Muscle layer of duodenum (tissue), 2 donors: ENCODE results near the gene GALNT7.
"Not testable (repeated sequence)": the region's sequence is repeated elsewhere in the genome, so short reads cannot be mapped to it uniquely, and the experiment has no call there.

Source experiments
- H3K27ac ChIP-seq: one replicate; pipeline ENCODE4 v1.7.0; 2013; ENCODE audit warnings: mild to moderate bottlenecking, low read length
- H3K27me3 ChIP-seq: one replicate; pipeline ENCODE4 v1.7.0; 2013; ENCODE audit warnings: low read depth, mild to moderate bottlenecking, control low read depth, low read length
- H3K36me3 ChIP-seq, 2 donors: one replicate each; pipeline ENCODE4 v1.7.0; 2013; ENCODE audit warnings: low read length in 2 of 2, control low read depth in 1 of 2, mild to moderate bottlenecking in 1 of 2; ENCODE audit not compliant: insufficient read depth in 2 of 2, control insufficient read depth in 1 of 2
- H3K4me1 ChIP-seq, 2 donors: one replicate each; pipeline ENCODE4 v1.7.0; 2013; ENCODE audit warnings: low read length in 2 of 2, mild to moderate bottlenecking in 2 of 2, control low read depth in 1 of 2, moderate library complexity in 1 of 2; ENCODE audit not compliant: insufficient read depth in 2 of 2, control insufficient read depth in 1 of 2
- H3K4me3 ChIP-seq, 2 donors: one replicate each; pipeline ENCODE4 v1.7.0; 2013; ENCODE audit warnings: low read length in 2 of 2, low read depth in 1 of 2, mild to moderate bottlenecking in 1 of 2
- H3K9me3 ChIP-seq, 2 donors: one replicate each; pipeline ENCODE4 v1.7.0; 2013; ENCODE audit warnings: low read length in 2 of 2, control low read depth in 1 of 2, mild to moderate bottlenecking in 1 of 2; ENCODE audit not compliant: control insufficient read depth in 1 of 2
- donor health status: healthy.

GALNT7 gene

DNA sequence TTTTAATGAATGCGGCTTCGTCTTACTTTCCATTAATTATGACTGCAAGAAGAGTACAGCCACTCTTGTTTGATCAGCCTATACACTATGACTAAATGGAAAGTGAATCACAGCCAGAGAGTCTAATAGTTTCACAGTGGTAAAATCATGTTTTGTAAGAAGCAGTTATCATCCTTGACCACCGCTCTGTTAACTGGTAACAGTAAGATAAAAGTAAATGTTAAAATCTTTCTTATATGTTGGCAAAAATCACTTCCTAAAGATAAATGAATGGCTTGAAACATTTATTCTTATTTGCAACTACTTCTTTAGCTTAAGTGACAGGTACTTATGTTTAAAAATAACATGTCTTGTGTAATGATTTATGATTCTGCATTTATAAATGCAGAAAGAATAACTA lies 13.2 kb downstream of the GALNT7 start:
- Histone ChIP-seq H3K27me3 (no peaks in the 10 kb centered on the region), H3K36me3 (no peaks in the 10 kb centered on the region), H3K9me3 (no peaks in the 10 kb centered on the region), H3K4me1 (peaks cover 0 to 6% of the 10 kb centered on the region in 2 donors), H3K4me3 (no peak overlapping the region), H3K27ac (no peak overlapping the region)

DNA sequence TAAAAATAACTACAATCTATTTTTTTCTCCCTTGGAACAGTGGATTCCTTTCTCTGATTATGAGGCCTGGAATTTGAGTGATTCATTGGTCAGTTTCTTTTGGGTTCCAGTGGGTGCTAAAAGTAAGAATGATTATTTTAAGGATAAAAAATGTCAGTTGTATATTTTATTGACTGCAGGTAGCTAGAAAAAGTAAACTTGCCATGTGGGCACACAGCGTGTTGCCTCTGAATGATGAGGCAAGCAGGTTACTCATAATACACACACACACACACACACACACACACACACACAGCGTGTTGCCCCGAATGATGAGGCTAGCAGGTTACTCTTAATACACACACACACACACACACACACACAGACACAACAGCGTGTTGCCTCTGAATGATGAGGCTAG lies 13.8 kb downstream of the GALNT7 start:
- H3K27ac ChIP-seq, result no peak overlapping the region
- peaks cover 0 to 6% of the 10 kb centered on the region in 2 donors for H3K4me1 ChIP-seq
- no peaks in the 10 kb centered on the region for H3K27me3 ChIP-seq
- no peaks in the 10 kb centered on the region for H3K9me3 ChIP-seq
- no peaks in the 10 kb centered on the region for H3K36me3 ChIP-seq
- no peak overlapping the region for H3K4me3 ChIP-seq

DNA sequence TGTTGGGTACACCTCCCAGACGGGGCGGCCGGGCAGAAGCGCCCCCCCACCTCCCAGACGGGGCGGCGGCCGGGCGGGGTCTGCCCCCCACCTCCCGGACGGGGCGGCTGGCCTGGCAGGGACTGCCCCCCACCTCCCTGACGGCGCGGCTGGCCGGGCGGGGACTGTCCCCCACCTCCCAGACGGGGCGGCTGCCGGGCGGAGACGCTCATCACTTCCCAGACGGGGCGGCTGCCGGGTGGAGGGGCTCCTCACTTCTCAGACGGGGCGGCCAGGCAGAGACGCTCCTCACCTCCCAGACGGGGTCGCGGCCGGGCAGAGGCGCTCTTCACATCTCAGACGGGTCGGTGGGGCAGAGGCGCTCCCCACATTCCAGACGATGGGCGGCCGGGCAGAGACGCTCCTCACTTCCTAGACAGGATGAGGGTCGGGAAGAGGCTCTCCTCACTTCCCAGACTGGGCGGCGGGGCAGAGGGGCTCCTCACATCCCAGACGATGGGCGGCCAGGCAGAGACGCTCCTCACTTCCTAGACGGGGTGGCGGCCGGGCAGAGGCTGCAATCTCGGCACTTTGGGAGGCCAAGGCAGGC lies 15.1 kb downstream of the GALNT7 start:
- not testable (repeated sequence) for H3K4me3 ChIP-seq, H3K27ac ChIP-seq, H3K9me3 ChIP-seq, H3K27me3 ChIP-seq, H3K36me3 ChIP-seq, H3K4me1 ChIP-seq

DNA sequence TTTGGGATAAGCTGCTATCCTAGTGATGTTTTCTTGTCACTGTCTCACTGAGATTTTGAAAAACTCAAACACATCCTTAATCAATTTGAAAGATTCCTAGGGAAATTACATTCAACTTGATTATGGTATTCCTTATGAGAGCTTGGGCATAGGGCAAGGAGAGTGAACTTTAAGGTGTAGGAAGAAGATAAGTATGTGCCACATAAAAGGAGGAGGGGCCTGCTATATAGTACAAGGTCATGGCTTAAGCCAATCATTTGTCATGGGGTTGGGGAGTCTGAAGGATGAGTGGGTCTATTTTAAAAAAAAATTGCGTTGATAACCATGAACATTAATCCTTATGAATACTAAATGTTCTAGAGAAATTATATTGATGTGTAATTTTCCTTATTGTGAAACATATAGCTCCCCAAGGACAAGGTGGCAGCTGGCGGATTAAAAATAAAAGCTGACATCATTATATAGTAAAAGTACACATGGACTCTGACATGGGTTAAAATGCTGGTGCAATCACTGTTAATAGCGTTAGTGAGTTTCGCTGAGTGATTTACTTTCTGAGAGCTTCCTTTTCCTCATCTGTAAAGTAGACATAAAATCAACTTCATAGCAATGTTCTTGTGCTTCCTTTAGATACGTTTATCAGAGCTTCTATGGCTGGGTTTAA lies 17.4 kb downstream of the GALNT7 start:
- Histone ChIP-seq H3K27ac (peak overlapping the region; percentile 53), H3K4me1 (peaks cover 0 to 6% of the 10 kb centered on the region in 2 donors), H3K9me3 (no peaks in the 10 kb centered on the region), H3K27me3 (no peaks in the 10 kb centered on the region), H3K4me3 (peak overlapping the region in 1 of 2 donors; percentile 1), H3K36me3 (no peaks in the 10 kb centered on the region)

DNA sequence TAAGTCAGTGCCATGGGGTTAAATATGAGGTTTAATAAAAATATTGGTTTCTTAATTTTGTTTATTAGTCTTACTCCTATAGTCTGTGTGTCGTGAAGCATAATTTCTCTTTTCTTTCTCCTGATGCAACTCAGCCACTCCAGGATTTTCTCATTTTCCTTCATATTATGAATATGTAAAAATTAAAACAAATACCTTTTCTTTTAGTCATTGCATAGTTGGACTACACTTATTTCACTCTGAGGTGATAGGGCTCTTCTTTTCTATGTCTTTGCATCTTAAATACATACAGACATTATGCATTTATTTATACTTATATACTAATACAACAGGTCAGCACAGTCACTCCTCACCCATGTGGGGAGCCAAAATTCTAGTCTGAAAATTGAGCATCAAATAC lies 19.1 kb downstream of the GALNT7 start:
- Histone ChIP-seq H3K27me3 (no peaks in the 10 kb centered on the region), H3K9me3 (no peaks in the 10 kb centered on the region), H3K4me1 (no peaks in the 10 kb centered on the region), H3K36me3 (no peaks in the 10 kb centered on the region), H3K4me3 (no peak overlapping the region), H3K27ac (no peak overlapping the region)

DNA sequence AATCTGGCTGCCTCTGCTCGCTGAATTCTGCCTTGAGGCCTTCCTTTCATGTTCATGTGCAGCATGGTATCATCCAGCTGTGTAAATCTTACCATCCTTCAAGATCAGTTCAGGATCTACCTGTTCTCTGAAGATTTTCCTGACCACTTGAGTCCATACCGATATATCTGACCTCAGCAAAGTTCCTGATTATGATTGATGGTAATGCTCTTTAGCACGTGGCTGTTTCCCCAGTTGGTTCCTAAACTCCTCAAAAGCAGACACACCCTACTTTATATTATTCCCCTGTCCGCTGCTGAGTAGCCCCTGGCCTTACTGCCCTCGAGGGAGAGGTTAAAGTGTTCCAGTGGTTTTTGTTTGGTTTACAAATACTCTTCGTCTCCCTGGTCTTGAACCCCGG lies 20.0 kb downstream of the GALNT7 start:
- H3K36me3 ChIP-seq, result no peaks in the 10 kb centered on the region
- H3K27me3 ChIP-seq, result no peaks in the 10 kb centered on the region
- no peak overlapping the region for H3K4me3 ChIP-seq
- no peak overlapping the region for H3K27ac ChIP-seq
- no peaks in the 10 kb centered on the region for H3K9me3 ChIP-seq
- H3K4me1 ChIP-seq, result no peaks in the 10 kb centered on the region

DNA sequence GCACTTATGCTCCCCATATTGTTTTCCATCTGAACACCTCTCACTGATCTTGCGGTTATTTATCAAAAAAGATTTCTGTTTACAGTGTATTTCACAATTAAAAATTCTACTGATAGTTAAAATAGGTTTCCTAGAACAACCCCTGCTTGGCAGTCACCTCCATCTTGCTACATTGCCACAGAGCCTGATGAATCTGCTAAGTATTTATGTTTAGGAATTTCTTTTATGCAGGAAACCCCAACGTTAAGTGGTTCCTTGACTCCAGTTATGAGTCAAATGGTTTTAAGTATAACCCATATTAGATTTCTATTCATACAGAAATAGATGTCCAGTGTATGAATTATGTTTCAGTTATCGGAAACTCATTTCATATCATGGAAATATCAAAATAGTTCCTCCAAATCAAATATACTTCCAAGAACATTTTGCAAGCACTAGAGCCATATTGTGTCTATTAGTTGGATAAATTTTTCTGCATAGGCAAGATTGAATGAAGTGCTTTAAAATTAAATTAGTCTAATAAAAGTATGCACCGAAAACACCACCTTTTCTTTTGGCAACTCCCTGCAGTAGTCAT lies 20.6 kb downstream of the GALNT7 start:
- Histone ChIP-seq H3K4me3 (no peak overlapping the region), H3K4me1 (no peaks in the 10 kb centered on the region)

DNA sequence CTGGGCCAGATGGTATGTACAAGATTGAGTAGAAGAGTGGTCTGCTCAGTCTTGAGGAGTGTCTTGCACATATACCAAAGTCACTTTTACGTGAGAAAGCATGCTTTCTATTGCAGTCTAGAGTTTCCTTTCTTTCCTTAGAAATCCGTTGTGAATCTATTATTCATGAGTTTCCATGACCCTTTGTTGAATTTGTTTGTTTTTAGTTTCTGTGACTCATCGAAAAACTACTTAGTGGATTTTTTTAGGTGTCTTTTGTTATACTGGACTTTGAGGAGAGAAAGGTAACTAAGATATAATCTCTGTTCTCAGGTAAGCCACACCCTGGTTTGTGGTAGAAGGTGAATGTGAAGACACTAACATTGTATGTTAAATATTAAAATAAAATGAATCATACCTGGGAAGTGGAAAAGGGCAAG lies 23.0 kb downstream of the GALNT7 start:
- H3K4me1 ChIP-seq, result no peaks in the 10 kb centered on the region
- no peaks in the 10 kb centered on the region for H3K36me3 ChIP-seq
- H3K27me3 ChIP-seq, result no peaks in the 10 kb centered on the region
- peak overlapping the region; percentile 28 for H3K27ac ChIP-seq
- no peak overlapping the region for H3K4me3 ChIP-seq
- H3K9me3 ChIP-seq, result no peaks in the 10 kb centered on the region

More for the DNA sequence above, 20.6 kb downstream of the GALNT7 start:
- no peaks in the 10 kb centered on the region for H3K9me3 ChIP-seq
- no peaks in the 10 kb centered on the region for H3K27me3 ChIP-seq
- no peaks in the 10 kb centered on the region for H3K36me3 ChIP-seq
- no peak overlapping the region for H3K27ac ChIP-seq

DNA sequence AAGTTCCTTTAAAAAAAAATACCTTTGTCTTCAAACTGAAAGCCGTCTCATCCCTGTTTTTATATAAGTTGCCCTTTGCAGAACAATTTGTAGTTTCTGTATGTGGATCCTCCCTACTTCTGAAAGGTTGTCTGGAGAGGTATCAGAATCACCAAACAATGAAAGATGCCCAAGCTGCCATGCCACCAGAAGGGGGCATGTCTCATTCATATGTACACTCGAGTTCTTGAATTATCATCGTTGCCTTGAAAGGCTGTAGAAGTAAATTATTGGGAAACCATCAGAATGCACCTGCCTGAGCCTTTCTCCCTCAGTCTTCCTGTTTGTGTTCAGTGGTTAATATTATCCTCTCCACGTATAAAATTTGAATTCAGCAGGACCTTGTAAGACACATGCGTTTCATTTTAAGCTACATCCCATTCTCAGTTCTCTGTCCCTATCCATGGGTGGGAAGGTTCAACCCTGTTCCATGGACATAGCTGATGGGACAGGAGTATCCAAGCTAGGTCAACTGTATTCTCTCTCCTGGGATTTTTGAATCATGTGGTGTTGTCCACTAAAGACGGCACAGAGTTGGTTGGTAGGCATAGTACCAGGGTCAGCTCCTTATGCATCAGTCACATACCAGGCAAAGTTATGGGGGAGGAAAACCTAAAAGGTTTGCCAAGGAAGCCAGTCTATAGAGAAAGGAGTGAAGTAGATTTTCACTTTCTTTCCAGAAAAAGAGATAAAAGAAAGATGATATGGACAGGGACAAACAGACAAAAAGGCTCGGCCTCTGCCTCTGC lies 24.0 kb downstream of the GALNT7 start:
- H3K27ac ChIP-seq, result no peak overlapping the region
- no peaks in the 10 kb centered on the region for H3K9me3 ChIP-seq
- no peaks in the 10 kb centered on the region for H3K27me3 ChIP-seq
- no peak overlapping the region for H3K4me3 ChIP-seq
- H3K36me3 ChIP-seq, result no peaks in the 10 kb centered on the region
- H3K4me1 ChIP-seq, result no peaks in the 10 kb centered on the region

DNA sequence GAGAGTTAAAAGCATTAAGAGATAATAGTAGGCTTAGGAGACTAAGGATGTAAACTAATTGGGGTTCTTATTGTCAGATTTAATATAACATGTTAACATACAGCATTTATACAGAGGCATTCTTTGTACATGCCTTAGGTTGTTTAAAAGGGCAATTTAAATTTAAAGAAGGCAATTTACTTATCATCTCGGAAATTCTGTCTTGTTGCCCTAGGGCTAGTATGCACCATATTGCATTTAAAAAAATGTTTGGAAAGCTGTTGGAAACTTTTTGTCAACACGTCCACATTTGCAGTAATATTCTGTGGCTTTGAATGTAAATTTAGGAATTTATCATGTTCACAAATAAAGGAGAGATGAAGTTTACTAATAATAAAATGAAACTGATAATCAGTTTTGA lies 25.5 kb downstream of the GALNT7 start:
- H3K4me3 ChIP-seq, result no peak overlapping the region
- no peak overlapping the region for H3K27ac ChIP-seq
- no peaks in the 10 kb centered on the region for H3K9me3 ChIP-seq
- no peaks in the 10 kb centered on the region for H3K4me1 ChIP-seq
- H3K27me3 ChIP-seq, result no peaks in the 10 kb centered on the region
- no peaks in the 10 kb centered on the region for H3K36me3 ChIP-seq

DNA sequence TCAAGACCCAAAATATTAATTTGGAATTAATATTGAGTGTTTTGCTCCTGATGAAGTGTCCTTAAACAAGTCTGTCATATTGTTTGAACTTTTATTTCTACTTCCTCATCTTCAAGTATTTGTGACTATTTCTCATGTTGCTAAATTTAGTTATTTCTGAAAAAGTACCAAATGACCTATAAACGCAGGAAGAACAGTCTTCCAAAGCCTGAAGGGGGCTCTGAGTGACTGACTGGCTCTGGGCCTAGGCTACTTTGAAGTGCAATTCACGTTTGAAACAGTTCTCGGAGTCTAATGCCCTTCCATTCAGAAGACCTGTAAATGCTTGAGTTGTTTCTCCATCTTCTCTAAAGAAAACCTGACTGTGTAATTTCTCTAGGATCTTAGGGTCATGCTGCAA lies 26.5 kb downstream of the GALNT7 start:
- Histone ChIP-seq H3K9me3 (no peaks in the 10 kb centered on the region), H3K36me3 (no peaks in the 10 kb centered on the region), H3K4me1 (no peaks in the 10 kb centered on the region), H3K27me3 (no peaks in the 10 kb centered on the region), H3K4me3 (no peak overlapping the region), H3K27ac (no peak overlapping the region)
